Ishikawa (cell line): ENCODE data around the gene BROX.

Source experiments
- CEBPB ChIP-seq: IDR thresholded peaks from 2 replicates; pipeline ENCODE4 v1.6.1; 2012
- CREB1 ChIP-seq: IDR thresholded peaks from 2 replicates; pipeline ENCODE4 v1.6.1; 2012; ENCODE audit warnings: low read depth
- EGR1 ChIP-seq: IDR thresholded peaks from 2 replicates; pipeline ENCODE4 v1.6.1; 2012
- EP300 ChIP-seq: IDR thresholded peaks from 2 replicates; pipeline ENCODE4 v1.6.1; 2012; ENCODE audit warnings: borderline replicate concordance
- FOXM1 ChIP-seq: IDR thresholded peaks from 2 replicates; pipeline ENCODE4 v1.6.1; 2012; ENCODE audit warnings: low read depth, borderline replicate concordance
- MAX ChIP-seq: IDR thresholded peaks from 2 replicates; pipeline ENCODE4 v1.6.1; 2012
- NFIC ChIP-seq: IDR thresholded peaks from 2 replicates; pipeline ENCODE4 v1.6.1; 2012
- RAD21 ChIP-seq: IDR thresholded peaks from 2 replicates; pipeline ENCODE4 v1.6.1; 2012; ENCODE audit warnings: low read depth
- REST ChIP-seq: IDR thresholded peaks from 2 replicates; pipeline ENCODE4 v1.6.1; 2012; ENCODE audit warnings: low read depth, mild to moderate bottlenecking
- TAF1 ChIP-seq: IDR thresholded peaks from 2 replicates; pipeline ENCODE4 v1.6.1; 2012; ENCODE audit warnings: low read depth, mild to moderate bottlenecking
- TCF12 ChIP-seq: IDR thresholded peaks from 2 replicates; pipeline ENCODE4 v1.6.1; 2012; ENCODE audit warnings: low read depth
- TEAD4 ChIP-seq: IDR thresholded peaks from 2 replicates; pipeline ENCODE4 v1.6.1; 2012
- USF1 ChIP-seq: IDR thresholded peaks from 2 replicates; pipeline ENCODE4 v1.6.1; 2012
- YY1 ChIP-seq: IDR thresholded peaks from 2 replicates; pipeline ENCODE4 v1.6.1; 2012; ENCODE audit warnings: low read depth
- ZBTB7A ChIP-seq: IDR thresholded peaks from 2 replicates; pipeline ENCODE4 v1.6.1; 2012; ENCODE audit warnings: low read depth

The BROX gene

GRCh38 chr1:222768592-222768991 is 56.2 kb downstream of the BROX start:
- TF ChIP-seq MAX (no peak), TEAD4 (no peak), RAD21 (no peak), CEBPB (no peak), EGR1 (no peak), TCF12 (no peak), REST (no peak), NFIC (no peak), EP300 (no peak), CREB1 (no peak), ZBTB7A (no peak), YY1 (no peak), TAF1 (no peak), USF1 (no peak), FOXM1 (no peak)

- TF ChIP-seq ZBTB7A: no peak
- TF ChIP-seq YY1: no peak
- TF ChIP-seq FOXM1: no peak
- TF ChIP-seq CEBPB: no peak
- TF ChIP-seq REST: no peak
- no peak for TF ChIP-seq EGR1
- TF ChIP-seq NFIC: no peak
- TF ChIP-seq EP300: no peak
- TF ChIP-seq MAX: no peak
- no peak for TF ChIP-seq TAF1
- TF ChIP-seq USF1: no peak
- no peak for TF ChIP-seq RAD21
- TF ChIP-seq TCF12: no peak
Measured at GRCh38 chr1:222769181-222769580, 56.8 kb downstream of the BROX start.

- no peak for TF ChIP-seq REST
- TF ChIP-seq USF1: no peak
- no peak for TF ChIP-seq TCF12
- no peak for TF ChIP-seq NFIC
- TF ChIP-seq CREB1: no peak
- no peak for TF ChIP-seq EGR1
- no peak for TF ChIP-seq MAX
Measured at GRCh38 chr1:222769971-222770620, 57.7 kb downstream of the BROX start.

- TF ChIP-seq ZBTB7A (no peak), CEBPB (no peak), REST (no peak), NFIC (no peak), YY1 (no peak)
Measured at GRCh38 chr1:222772996-222773379, 60.6 kb downstream of the BROX start.
